Body of pancreas (tissue), 4 donors: ENCODE data around the gene PSMG1. TPM values are rescaled to one million over a fixed set of nuclear protein-coding genes. Genes with fewer than 3 reads are reported as not detected.

Source experiments
- ATAC-seq: fragments of 150-250 bp; one replicate; pipeline ENCODE4 v1.9.1; 2016
- DNase-seq, 4 donors: peaks; one replicate each; pipeline ENCODE4 v3.0.0-alpha.2; 2019
- H3K27ac ChIP-seq, 4 donors: fragments of 200-600 bp; sonication (generic); 1 replicate in 3 of 4; 2 replicates in 1 of 4; pipeline versions ENCODE4 v1.5.1 to v1.6.1; 2016 to 2019; ENCODE audit warnings: mild to moderate bottlenecking in 1 of 4, mixed read lengths in 1 of 4, moderate library complexity in 1 of 4
- H3K27me3 ChIP-seq, 2 donors: fragments of 200-600 bp; sonication (generic); one replicate each; pipeline ENCODE4 v1.6.0; 2016; ENCODE audit warnings: mild to moderate bottlenecking in 1 of 2
- H3K36me3 ChIP-seq, 2 donors: fragments of 200-600 bp; sonication (generic); replicated peaks in 1 of 2; 2 replicates each; pipeline ENCODE4 v1.5.1; 2016; ENCODE audit warnings: low read depth in 2 of 2; ENCODE audit not compliant: insufficient read depth in 1 of 2
- H3K4me1 ChIP-seq: fragments of 200-600 bp; sonication (generic); one replicate; pipeline ENCODE4 v1.6.0; 2016
- H3K4me3 ChIP-seq, 2 donors: fragments of 200-600 bp; sonication (generic); 1 replicate in 1 of 2; 2 replicates in 1 of 2; pipeline ENCODE4 v1.5.1; 2016 to 2019
- H3K9me3 ChIP-seq, 3 donors: fragments of 200-600 bp; sonication (generic); 1 replicate in 2 of 3; 2 replicates in 1 of 3; pipeline ENCODE4 v1.5.1; 2016
- CTCF ChIP-seq, 7 experiments: fragments of 450-650 bp in 4 of 7; fragments of 200-600 bp in 3 of 7; sonication (generic) in 3 of 7; IDR thresholded peaks; one replicate each; pipeline ENCODE4 v1.5.1; 2016 to 2019; ENCODE audit warnings: antibody characterized with exemption in 7 of 7
- POLR2A ChIP-seq, 3 donors: fragments of 450-650 bp; IDR thresholded peaks; one replicate each; pipeline ENCODE4 v1.6.1; 2016; ENCODE audit warnings: antibody characterized with exemption in 3 of 3, mild to moderate bottlenecking in 2 of 3
- WGBS, 2 donors: methylation state at CpG; one replicate each; pipeline ENCODE4 v1.1.5; 2017; 5-methylcytosine and 5-hydroxymethylcytosine counted together
- intact Hi-C: fragments of 100-400 bp; cut with DNase I; formaldehyde crosslinking; loops from one replicate; pipeline ENCODE4 v1.15.1; 2023
- total RNA-seq, 2 donors: library from RNA; depleted of rRNA; stranded (reverse); fragments of >200 nt; gene quantifications; one replicate each; pipeline ENCODE4 v1.1.0, GENCODE V29; 2016

PSMG1 gene
- total RNA-seq, 2 donors from 2014 or later, result 16.6 to 19.4 TPM

GRCh38 chr21:39216290-39216689, 33.0 kb upstream of the PSMG1 start:
- no peaks in the 10 kb centered on the region for H3K27me3 ChIP-seq
- DNase-seq (no peak), ATAC-seq (no peak)
- no peak for TF ChIP-seq POLR2A (IDR thresholded peaks at IDR 0.05)
- H3K36me3 ChIP-seq, result peaks cover 3 to 11% of the 10 kb centered on the region in 2 donors
- H3K9me3 ChIP-seq, result no peaks in the 10 kb centered on the region
- 81 to 84% methylated on average over 2 of the region's 2 CpGs for WGBS, 2 donors
- no peaks in the 10 kb centered on the region for H3K4me1 ChIP-seq
- no peak overlapping the region for H3K4me3 ChIP-seq
- no peak overlapping the region for H3K27ac ChIP-seq
- intact Hi-C loops, result no loop called here

- H3K27me3 ChIP-seq, result no peaks in the 10 kb centered on the region
- ATAC-seq (no peak), DNase-seq (no peak)
- intact Hi-C loops, result no loop called here
- no peak for TF ChIP-seq POLR2A (IDR thresholded peaks at IDR 0.05)
- TF ChIP-seq CTCF (IDR thresholded peaks at IDR 0.05), result no peak
- H3K36me3 ChIP-seq, result peaks cover 6 to 11% of the 10 kb centered on the region in 2 donors
- no peak overlapping the region for H3K27ac ChIP-seq
- no peak overlapping the region for H3K4me3 ChIP-seq
- no peaks in the 10 kb centered on the region for H3K4me1 ChIP-seq
- H3K9me3 ChIP-seq, result no peaks in the 10 kb centered on the region
- WGBS, 2 donors, result 95 to 98% methylated on average over 7 of the region's 7 CpGs
These were observed 31.8 kb upstream of the PSMG1 start for GRCh38 chr21:39215078-39215477.

- Histone ChIP-seq H3K4me3 (no peak overlapping the region), H3K27me3 (no peaks in the 10 kb centered on the region), H3K9me3 (no peaks in the 10 kb centered on the region), H3K36me3 (peaks cover 0 to 22% of the 10 kb centered on the region in 2 donors), H3K27ac (no peak overlapping the region), H3K4me1 (no peaks in the 10 kb centered on the region)
- DNase-seq (no peak), ATAC-seq (no peak)
- intact Hi-C loops, result no loop called here
- 85 to 87% methylated on average over 2 of the region's 2 CpGs for WGBS, 2 donors
- TF ChIP-seq POLR2A (IDR thresholded peaks at IDR 0.05), result no peak
- TF ChIP-seq CTCF (IDR thresholded peaks at IDR 0.05), result no peak
These were observed 26.1 kb upstream of the PSMG1 start for GRCh38 chr21:39209334-39209688.

GRCh38 chr21:39208624-39209333, 25.5 kb upstream of the PSMG1 start:
- Histone ChIP-seq H3K36me3 (peaks cover 0 to 22% of the 10 kb centered on the region in 2 donors), H3K27ac (no peak overlapping the region), H3K9me3 (no peaks in the 10 kb centered on the region), H3K4me1 (no peaks in the 10 kb centered on the region), H3K27me3 (no peaks in the 10 kb centered on the region), H3K4me3 (no peak overlapping the region)
- TF ChIP-seq POLR2A (IDR thresholded peaks at IDR 0.05), result no peak
- no peak for TF ChIP-seq CTCF (IDR thresholded peaks at IDR 0.05)
- DNase-seq, result no peak
- ATAC-seq, result no peak
- intact Hi-C loops, result no loop called here
- 96 to 97% methylated on average over 6 of the region's 6 CpGs for WGBS, 2 donors

- ATAC-seq (no peak), DNase-seq (no peak)
- TF ChIP-seq POLR2A (IDR thresholded peaks at IDR 0.05), result no peak
- peak in 1 of 7 experiments; percentile 3 for TF ChIP-seq CTCF (IDR thresholded peaks at IDR 0.05)
- Histone ChIP-seq H3K4me3 (no peak overlapping the region), H3K9me3 (no peaks in the 10 kb centered on the region), H3K27me3 (no peaks in the 10 kb centered on the region), H3K27ac (no peak overlapping the region), H3K4me1 (no peaks in the 10 kb centered on the region), H3K36me3 (peaks cover 2 to 30% of the 10 kb centered on the region in 2 donors)
- 96 to 100% methylated on average over 1 of the region's 1 CpG for WGBS, 2 donors
- intact Hi-C loops, result no loop called here
These were observed 20.9 kb upstream of the PSMG1 start for GRCh38 chr21:39204134-39204533.
